Measurements from ENCODE around the gene TREM1. TPM values are rescaled to one million over a fixed set of nuclear protein-coding genes. Genes with fewer than 3 reads are reported as not detected.

Gene TREM1
- total RNA-seq, 4 donors from 2014 or later = 1.0 to 2.2 TPM; not detected in 2

DNA sequence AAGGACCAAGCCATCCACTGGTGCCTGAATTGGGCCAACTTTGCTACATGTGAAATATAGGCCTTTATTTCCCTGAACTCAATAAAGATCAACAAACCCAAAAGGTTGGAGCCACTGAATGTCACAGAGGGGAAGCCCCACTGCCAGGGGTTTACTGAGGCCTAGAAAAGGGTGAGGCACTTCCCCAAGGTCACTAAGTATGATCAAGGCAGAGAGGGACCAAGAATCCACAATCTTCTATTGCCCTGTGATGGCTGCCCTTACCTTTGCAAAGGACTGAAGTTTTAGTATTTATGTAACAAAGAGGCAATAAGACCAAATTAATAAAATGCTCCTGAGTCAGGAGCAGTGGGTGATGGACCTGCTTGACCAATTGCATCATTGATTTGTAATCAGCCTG, 18.0 kb downstream of the TREM1 start:
- DNase-seq (ENCODE audit: low spot score in 2 of 2) = no peak
- no peak for TF ChIP-seq EP300 (IDR thresholded peaks at IDR 0.05)
- no peak for TF ChIP-seq POLR2A (IDR thresholded peaks at IDR 0.05)
- TF ChIP-seq POLR2AphosphoS5 (IDR thresholded peaks at IDR 0.05) = no peak
- TF ChIP-seq, protein P1, sequence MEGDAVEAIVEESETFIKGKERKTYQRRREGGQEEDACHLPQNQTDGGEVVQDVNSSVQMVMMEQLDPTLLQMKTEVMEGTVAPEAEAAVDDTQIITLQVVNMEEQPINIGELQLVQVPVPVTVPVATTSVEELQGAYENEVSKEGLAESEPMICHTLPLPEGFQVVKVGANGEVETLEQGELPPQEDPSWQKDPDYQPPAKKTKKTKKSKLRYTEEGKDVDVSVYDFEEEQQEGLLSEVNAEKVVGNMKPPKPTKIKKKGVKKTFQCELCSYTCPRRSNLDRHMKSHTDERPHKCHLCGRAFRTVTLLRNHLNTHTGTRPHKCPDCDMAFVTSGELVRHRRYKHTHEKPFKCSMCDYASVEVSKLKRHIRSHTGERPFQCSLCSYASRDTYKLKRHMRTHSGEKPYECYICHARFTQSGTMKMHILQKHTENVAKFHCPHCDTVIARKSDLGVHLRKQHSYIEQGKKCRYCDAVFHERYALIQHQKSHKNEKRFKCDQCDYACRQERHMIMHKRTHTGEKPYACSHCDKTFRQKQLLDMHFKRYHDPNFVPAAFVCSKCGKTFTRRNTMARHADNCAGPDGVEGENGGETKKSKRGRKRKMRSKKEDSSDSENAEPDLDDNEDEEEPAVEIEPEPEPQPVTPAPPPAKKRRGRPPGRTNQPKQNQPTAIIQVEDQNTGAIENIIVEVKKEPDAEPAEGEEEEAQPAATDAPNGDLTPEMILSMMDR (IDR thresholded peaks at IDR 0.05) = no peak
- Histone ChIP-seq H3K27me3 (no peaks in the 10 kb centered on the region), H3K9me3 (peaks cover 5% of the 10 kb centered on the region), H3K36me3 (no peaks in the 10 kb centered on the region), H3K4me3 (no peak overlapping the region), H3K4me1 (no peaks in the 10 kb centered on the region), H3K27ac (no peak overlapping the region)

DNA sequence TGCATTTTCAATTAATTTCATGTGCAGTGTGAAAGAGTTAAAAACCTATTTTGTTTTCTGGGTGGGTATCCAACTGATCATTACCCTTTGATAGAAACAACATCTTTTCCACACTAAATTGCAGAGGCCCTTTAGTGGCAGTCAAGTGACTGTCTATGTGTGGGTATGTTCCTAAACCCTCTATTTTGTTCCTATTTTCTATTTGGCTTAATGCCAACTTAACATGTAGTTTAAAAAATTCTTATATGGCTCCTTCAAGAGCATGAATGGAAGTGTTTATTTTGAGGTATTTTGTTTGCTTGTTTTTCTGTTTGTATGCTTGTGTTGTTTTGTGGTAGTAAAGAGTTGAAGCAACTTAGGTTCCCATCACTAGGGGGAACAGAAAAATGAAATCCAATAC, 19.9 kb downstream of the TREM1 start:
- no peak for DNase-seq (ENCODE audit: low spot score in 2 of 2)
- Histone ChIP-seq H3K9me3 (peaks cover 7% of the 10 kb centered on the region), H3K27ac (no peak overlapping the region), H3K36me3 (no peaks in the 10 kb centered on the region), H3K4me3 (no peak overlapping the region), H3K27me3 (no peaks in the 10 kb centered on the region), H3K4me1 (no peaks in the 10 kb centered on the region)
- TF ChIP-seq POLR2AphosphoS5 (IDR thresholded peaks at IDR 0.05) (no peak), EP300 (IDR thresholded peaks at IDR 0.05) (no peak), POLR2A (IDR thresholded peaks at IDR 0.05) (no peak)
- TF ChIP-seq, protein P1 (IDR thresholded peaks at IDR 0.05) = no peak

DNA sequence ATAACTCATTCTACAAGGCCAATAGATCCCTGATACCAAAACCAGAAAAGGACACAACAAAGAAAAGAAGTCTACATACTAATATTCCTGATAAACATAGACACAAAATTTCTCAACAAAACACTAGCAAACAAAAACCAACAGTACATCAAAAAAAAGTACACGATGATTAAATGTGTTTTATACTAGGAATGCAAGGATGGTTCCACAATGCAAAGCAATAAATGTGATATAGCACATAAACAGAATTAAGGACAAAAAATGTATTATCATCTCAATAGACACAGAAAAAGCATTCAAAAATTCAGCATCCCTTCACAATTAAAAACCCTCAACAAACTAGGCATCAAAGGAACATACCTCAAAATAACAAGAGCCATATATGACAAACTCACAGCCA, 23.2 kb downstream of the TREM1 start:
- no peak for DNase-seq (ENCODE audit: low spot score in 2 of 2)
- H3K36me3 ChIP-seq = no peaks in the 10 kb centered on the region
- peaks cover 11% of the 10 kb centered on the region for H3K9me3 ChIP-seq
- H3K4me1 ChIP-seq = no peaks in the 10 kb centered on the region
- no peak overlapping the region for H3K27ac ChIP-seq
- 100% methylated on average over 1 of the region's 1 CpG for WGBS
- TF ChIP-seq POLR2AphosphoS5 (IDR thresholded peaks at IDR 0.05) (no peak), EP300 (IDR thresholded peaks at IDR 0.05) (no peak), POLR2A (IDR thresholded peaks at IDR 0.05) (no peak)
- no peaks in the 10 kb centered on the region for H3K27me3 ChIP-seq
- no peak overlapping the region for H3K4me3 ChIP-seq

DNA sequence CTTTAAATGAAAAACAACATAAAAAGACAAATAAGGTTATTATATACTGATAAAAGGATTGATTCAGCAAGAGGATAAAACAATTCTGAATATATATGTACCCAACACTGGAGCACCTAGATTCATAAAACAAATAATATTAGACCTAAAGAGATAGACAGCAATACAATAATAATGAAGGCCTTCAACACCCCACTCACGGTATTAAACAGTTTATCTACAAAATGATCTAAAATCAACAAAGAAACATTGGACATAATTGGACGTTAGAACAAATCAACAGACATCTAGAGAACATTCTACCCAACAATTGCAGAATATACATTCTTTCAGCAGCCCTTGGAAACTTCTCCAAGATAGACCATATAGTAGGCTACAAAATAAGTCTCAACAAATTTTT, 24.1 kb downstream of the TREM1 start:
- DNase-seq (ENCODE audit: low spot score in 2 of 2) = no peak
- WGBS = 83% methylated on average over 2 of the region's 2 CpGs
- Histone ChIP-seq H3K36me3 (no peaks in the 10 kb centered on the region), H3K27me3 (no peaks in the 10 kb centered on the region), H3K9me3 (peaks cover 11% of the 10 kb centered on the region), H3K27ac (no peak overlapping the region), H3K4me1 (no peaks in the 10 kb centered on the region), H3K4me3 (no peak overlapping the region)
- no peak for TF ChIP-seq POLR2A (IDR thresholded peaks at IDR 0.05)
- TF ChIP-seq, protein P1 (IDR thresholded peaks at IDR 0.05) = no peak

DNA sequence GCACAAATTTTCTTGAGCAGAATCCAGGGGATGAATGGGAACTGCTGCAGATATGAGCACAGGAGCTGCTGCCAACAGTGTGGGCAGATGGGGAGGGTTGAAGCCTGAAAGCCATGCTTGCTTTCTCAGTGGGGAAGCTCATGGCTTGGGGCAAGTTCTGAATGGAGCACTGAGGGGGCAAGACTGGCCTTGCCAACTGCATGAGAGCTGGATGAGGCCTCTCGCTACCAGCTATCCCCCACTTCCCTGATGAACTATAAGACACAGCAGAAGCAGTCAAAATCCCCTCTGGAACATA, 28.3 kb downstream of the TREM1 start:
- Histone ChIP-seq H3K27ac (no peak overlapping the region), H3K4me3 (no peak overlapping the region), H3K9me3 (peaks cover 5% of the 10 kb centered on the region), H3K27me3 (no peaks in the 10 kb centered on the region), H3K4me1 (no peaks in the 10 kb centered on the region), H3K36me3 (no peaks in the 10 kb centered on the region)
- WGBS = 40% methylated on average over 1 of the region's 1 CpG
- TF ChIP-seq POLR2AphosphoS5 (IDR thresholded peaks at IDR 0.05) (no peak), EP300 (IDR thresholded peaks at IDR 0.05) (no peak), POLR2A (IDR thresholded peaks at IDR 0.05) (no peak)
- TF ChIP-seq, protein P1 (IDR thresholded peaks at IDR 0.05) = no peak
- no peak for DNase-seq (ENCODE audit: low spot score in 2 of 2)

DNA sequence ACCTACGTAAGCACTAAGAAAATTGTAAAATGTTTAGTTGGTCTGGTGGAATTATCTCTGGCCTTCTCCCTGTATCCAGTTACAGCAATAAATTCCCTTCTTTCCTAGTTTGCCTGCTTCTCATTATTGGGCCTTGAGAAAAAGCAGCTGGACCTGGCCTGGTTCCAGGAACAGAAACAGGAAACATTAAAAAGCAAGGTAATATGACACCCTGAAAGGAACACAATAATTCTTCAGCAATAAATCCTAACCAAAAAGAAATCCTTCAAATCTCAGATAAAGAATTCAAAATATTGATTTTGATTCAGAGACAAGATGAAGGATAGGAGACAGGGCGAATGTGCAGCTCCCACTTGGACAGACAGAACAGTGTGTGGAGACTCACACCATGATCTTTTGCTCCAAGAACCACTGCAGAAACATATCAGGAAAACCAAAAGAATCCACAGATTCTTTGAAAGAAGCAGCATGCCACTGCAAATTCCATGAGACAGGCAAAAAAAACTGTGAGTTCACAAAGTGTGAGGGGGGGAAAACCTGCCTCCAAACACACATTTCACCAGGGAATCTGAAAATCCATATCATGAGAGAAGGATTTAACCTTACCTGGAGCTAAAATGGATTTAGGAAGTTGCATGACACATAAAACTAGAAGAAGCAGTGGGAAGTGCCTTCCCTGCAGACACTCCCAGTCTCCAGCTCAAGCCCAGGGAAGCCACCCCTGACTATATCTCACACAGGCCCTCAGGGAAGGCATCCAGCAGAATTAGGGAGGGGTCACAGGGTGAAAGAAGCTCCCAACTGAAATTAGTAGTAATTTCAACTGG, 28.9 kb downstream of the TREM1 start:
- Histone ChIP-seq H3K9me3 (peaks cover 5% of the 10 kb centered on the region), H3K27ac (no peak overlapping the region), H3K27me3 (peaks cover 5% of the 10 kb centered on the region), H3K4me1 (no peaks in the 10 kb centered on the region), H3K36me3 (no peaks in the 10 kb centered on the region), H3K4me3 (no peak overlapping the region)
- TF ChIP-seq POLR2AphosphoS5 (IDR thresholded peaks at IDR 0.05) (no peak), EP300 (IDR thresholded peaks at IDR 0.05) (no peak), POLR2A (IDR thresholded peaks at IDR 0.05) (no peak)
- TF ChIP-seq, protein P1 (IDR thresholded peaks at IDR 0.05) = no peak
- no peak for DNase-seq (ENCODE audit: low spot score in 2 of 2)
- WGBS = 42% methylated on average over 2 of the region's 2 CpGs
